DMS153 (cell line): Measurements from ENCODE around the gene SAP30.

Experiments used
- DNase-seq: peaks from one replicate; lab custom pipeline; 2025; lab: John Stamatoyannopoulos, UW

The SAP30 gene

GRCh38 chr4:173367285-173367684, 3.5 kb upstream of the SAP30 start:
- no peak for DNase-seq

GRCh38 chr4:173367946-173368345, 2.8 kb upstream of the SAP30 start:
- DNase-seq, result no peak

GRCh38 chr4:173370130-173370476, 651 bp upstream of the SAP30 start:
- DNase-seq, result no peak

- DNase-seq, result no peak
These were observed 788 bp downstream of the SAP30 start for GRCh38 chr4:173371292-173372192.

- DNase-seq, result no peak
These were observed 3.8 kb downstream of the SAP30 start for GRCh38 chr4:173374588-173374987.

- no peak for DNase-seq
These were observed 9.2 kb downstream of the SAP30 start for GRCh38 chr4:173379929-173380328.

- DNase-seq, result no peak
These were observed 10.2 kb downstream of the SAP30 start for GRCh38 chr4:173380987-173381386.

GRCh38 chr4:173381610-173382009, 10.9 kb downstream of the SAP30 start:
- DNase-seq, result no peak

GRCh38 chr4:173382349-173382748, 11.6 kb downstream of the SAP30 start:
- DNase-seq, result no peak

- no peak for DNase-seq
These were observed 16.0 kb downstream of the SAP30 start for GRCh38 chr4:173386751-173387150.

GRCh38 chr4:173391701-173392100, 20.9 kb downstream of the SAP30 start:
- DNase-seq, result no peak

GRCh38 chr4:173397604-173398003, 26.9 kb downstream of the SAP30 start:
- no peak for DNase-seq

GRCh38 chr4:173398220-173398619, 27.5 kb downstream of the SAP30 start:
- DNase-seq, result no peak

- DNase-seq, result no peak
These were observed 28.1 kb downstream of the SAP30 start, which contains the start of gene SCRG1 for GRCh38 chr4:173398779-173399415. Gene SCRG1 (minus strand): TSS chr4:173399116. CDS start chr4:173391414, 7,702 bp downstream.

GRCh38 chr4:173401063-173401462, 30.3 kb downstream of the SAP30 start:
- DNase-seq, result no peak

GRCh38 chr4:173403051-173403450, 32.3 kb downstream of the SAP30 start:
- DNase-seq, result no peak

- no peak for DNase-seq
These were observed 33.6 kb downstream of the SAP30 start for GRCh38 chr4:173404296-173404865.

GRCh38 chr4:173405840-173406606, 35.3 kb downstream of the SAP30 start:
- no peak for DNase-seq

- DNase-seq, result no peak
These were observed 39.3 kb downstream of the SAP30 start for GRCh38 chr4:173410079-173410478.

- DNase-seq, result no peak
These were observed 40.4 kb downstream of the SAP30 start for GRCh38 chr4:173411106-173411693.

GRCh38 chr4:173413036-173413435, 42.3 kb downstream of the SAP30 start:
- DNase-seq, result no peak

GRCh38 chr4:173414456-173414855, 43.7 kb downstream of the SAP30 start:
- no peak for DNase-seq
